MM.1S (cell line): ENCODE data around the gene TMEM258.

Source experiments
- DNase-seq: peaks from one replicate; pipeline ENCODE4 v3.0.0-alpha.2; 2015
- H2AFZ ChIP-seq: fragments of 300-600 bp; sonication (generic); 2 replicates; pipeline ENCODE4 v1.6.0; 2016; ENCODE audit warnings: antibody characterized with exemption, low read length
- H3F3A ChIP-seq: fragments of 300-600 bp; sonication (generic); 2 replicates; pipeline ENCODE4 v1.6.1; 2016; ENCODE audit warnings: mild to moderate bottlenecking, antibody characterized with exemption, low read length, moderate library complexity, mixed read lengths; ENCODE audit not compliant: insufficient read depth
- H3K27ac ChIP-seq: fragments of 300-600 bp; sonication (generic); 2 replicates; pipeline ENCODE4 v1.5.1; 2016; ENCODE audit warnings: mild to moderate bottlenecking, low read length
- H3K27me3 ChIP-seq: fragments of 300-600 bp; sonication (generic); replicated peaks from 2 replicates; pipeline ENCODE4 v1.6.0; 2016; ENCODE audit warnings: low read length; ENCODE audit not compliant: insufficient read depth
- H3K36me3 ChIP-seq: fragments of 300-600 bp; sonication (generic); replicated peaks from 2 replicates; pipeline ENCODE4 v1.6.1; 2016; ENCODE audit warnings: mild to moderate bottlenecking, low read length, mixed read lengths; ENCODE audit not compliant: insufficient read depth
- H3K4me1 ChIP-seq: fragments of 300-600 bp; sonication (generic); 2 replicates; pipeline ENCODE4 v1.6.1; 2016; ENCODE audit warnings: low read length, mixed read lengths
- H3K4me2 ChIP-seq: fragments of 300-600 bp; sonication (generic); 2 replicates; pipeline ENCODE4 v1.6.0; 2016; ENCODE audit warnings: low read depth, low read length
- H3K4me3 ChIP-seq: fragments of 300-600 bp; sonication (generic); 2 replicates; pipeline ENCODE4 v1.5.1; 2016; ENCODE audit warnings: low read length, mixed read lengths
- H3K79me2 ChIP-seq: fragments of 300-600 bp; sonication (generic); 2 replicates; pipeline ENCODE4 v1.6.1; 2016; ENCODE audit warnings: mixed run types, low read length, mixed read lengths
- H3K9ac ChIP-seq: fragments of 300-600 bp; sonication (generic); 2 replicates; pipeline ENCODE4 v1.6.1; 2016; ENCODE audit warnings: low read length, mixed read lengths
- H3K9me2 ChIP-seq: fragments of 300-600 bp; sonication (generic); replicated peaks from 2 replicates; pipeline ENCODE4 v1.6.1; 2016; ENCODE audit warnings: mild to moderate bottlenecking, low read length, mixed read lengths; ENCODE audit not compliant: insufficient read depth
- H3K9me3 ChIP-seq: fragments of 300-600 bp; sonication (generic); replicated peaks from 2 replicates; pipeline ENCODE4 v1.6.1; 2016; ENCODE audit warnings: mild to moderate bottlenecking, low read length, mixed read lengths; ENCODE audit not compliant: insufficient read depth
- H4K20me1 ChIP-seq: fragments of 300-600 bp; sonication (generic); 2 replicates; pipeline ENCODE4 v1.6.1; 2016; ENCODE audit warnings: mild to moderate bottlenecking, low read length, moderate library complexity, mixed read lengths; ENCODE audit not compliant: insufficient read depth
- EZH2 ChIP-seq: fragments of 300-600 bp; sonication (generic); optimal IDR thresholded peaks from 2 replicates; pipeline ENCODE3; 2017; ENCODE audit warnings: low read depth, mild to moderate bottlenecking, antibody characterized with exemption, low read length, mixed read lengths
- EZH2phosphoT487 ChIP-seq: fragments of 300-600 bp; sonication (generic); IDR thresholded peaks from 2 replicates; pipeline ENCODE4 v1.6.1; 2018; ENCODE audit warnings: antibody characterized with exemption, low read length
- TF ChIP-seq, protein P1 (sequence below): fragments of 300-600 bp; sonication (generic); IDR thresholded peaks from 2 replicates; pipeline ENCODE4 v1.5.1; 2016; ENCODE audit warnings: antibody characterized with exemption, low read length, mixed read lengths

TMEM258 gene

GRCh38 chr11:61780581-61781162 is 11.7 kb downstream of the TMEM258 start:
- no peaks in the 10 kb centered on the region for H3K36me3 ChIP-seq
- H3K27ac ChIP-seq = no peak overlapping the region
- no peak for TF ChIP-seq EZH2phosphoT487
- TF ChIP-seq, protein P1, sequence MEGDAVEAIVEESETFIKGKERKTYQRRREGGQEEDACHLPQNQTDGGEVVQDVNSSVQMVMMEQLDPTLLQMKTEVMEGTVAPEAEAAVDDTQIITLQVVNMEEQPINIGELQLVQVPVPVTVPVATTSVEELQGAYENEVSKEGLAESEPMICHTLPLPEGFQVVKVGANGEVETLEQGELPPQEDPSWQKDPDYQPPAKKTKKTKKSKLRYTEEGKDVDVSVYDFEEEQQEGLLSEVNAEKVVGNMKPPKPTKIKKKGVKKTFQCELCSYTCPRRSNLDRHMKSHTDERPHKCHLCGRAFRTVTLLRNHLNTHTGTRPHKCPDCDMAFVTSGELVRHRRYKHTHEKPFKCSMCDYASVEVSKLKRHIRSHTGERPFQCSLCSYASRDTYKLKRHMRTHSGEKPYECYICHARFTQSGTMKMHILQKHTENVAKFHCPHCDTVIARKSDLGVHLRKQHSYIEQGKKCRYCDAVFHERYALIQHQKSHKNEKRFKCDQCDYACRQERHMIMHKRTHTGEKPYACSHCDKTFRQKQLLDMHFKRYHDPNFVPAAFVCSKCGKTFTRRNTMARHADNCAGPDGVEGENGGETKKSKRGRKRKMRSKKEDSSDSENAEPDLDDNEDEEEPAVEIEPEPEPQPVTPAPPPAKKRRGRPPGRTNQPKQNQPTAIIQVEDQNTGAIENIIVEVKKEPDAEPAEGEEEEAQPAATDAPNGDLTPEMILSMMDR = no peak
- TF ChIP-seq EZH2 = no peak

DNA sequence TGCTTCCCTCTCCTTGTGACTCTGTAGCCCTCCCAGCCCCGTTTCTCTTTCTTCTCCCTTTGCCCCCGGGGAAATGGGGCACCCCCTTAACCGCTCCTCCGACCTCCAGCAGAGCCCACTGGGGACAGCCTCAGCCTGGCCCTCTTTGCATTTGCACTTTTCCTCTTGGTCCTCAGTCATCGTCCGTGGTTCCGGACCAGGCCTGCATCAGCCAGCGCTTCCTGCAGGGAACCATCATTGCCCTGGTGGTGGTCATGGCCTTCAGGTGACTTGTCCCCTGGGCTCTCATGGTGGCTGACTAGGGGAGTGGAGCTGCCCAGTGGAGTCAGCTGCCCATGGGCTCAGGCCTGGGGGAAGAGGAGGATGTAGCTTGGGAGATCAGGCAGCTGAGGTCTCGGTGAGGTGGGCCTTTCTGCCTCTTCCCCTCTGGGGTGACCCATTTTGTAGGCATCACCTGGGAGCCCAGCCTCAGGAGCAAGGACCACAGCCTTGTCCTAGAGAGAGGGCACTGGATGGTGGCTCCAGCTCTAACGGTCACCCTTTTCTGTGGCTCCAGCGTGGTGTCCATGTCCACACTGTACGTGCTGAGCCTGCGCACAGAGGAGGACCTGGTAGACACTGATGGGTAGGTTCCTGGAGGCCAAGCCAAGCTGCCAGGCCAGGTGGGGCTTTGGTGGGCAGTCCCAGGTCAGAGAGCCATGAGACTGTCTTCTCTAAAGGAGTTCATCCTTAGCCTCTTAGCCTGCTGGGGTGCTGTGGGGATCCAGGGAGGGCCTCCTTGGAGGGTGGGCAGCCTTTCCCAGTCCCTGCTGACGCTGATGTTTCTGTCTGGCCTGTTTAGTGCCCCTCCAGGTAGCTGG is 12.5 kb downstream of the TMEM258 start:
- H3K27ac ChIP-seq = no peak overlapping the region
- H2AFZ ChIP-seq = no peak overlapping the region
- TF ChIP-seq, protein P1 = no peak
- TF ChIP-seq EZH2 (no peak), EZH2phosphoT487 (no peak)
- H3K27me3 ChIP-seq = peaks cover 7% of the 10 kb centered on the region
- no peaks in the 10 kb centered on the region for H3K4me1 ChIP-seq
- no peak overlapping the region for H3K4me2 ChIP-seq
- no peaks in the 10 kb centered on the region for H3K9me2 ChIP-seq
- H3K36me3 ChIP-seq = no peaks in the 10 kb centered on the region
- H3F3A ChIP-seq = no peaks in the 10 kb centered on the region
- no peaks in the 10 kb centered on the region for H3K9me3 ChIP-seq
- no peak overlapping the region for H3K4me3 ChIP-seq
- H3K79me2 ChIP-seq = no peaks in the 10 kb centered on the region
- no peaks in the 10 kb centered on the region for H4K20me1 ChIP-seq
- no peak for DNase-seq
- no peak overlapping the region for H3K9ac ChIP-seq

More at GRCh38 chr11:61780581-61781162, 11.7 kb downstream of the TMEM258 start:
- Histone ChIP-seq H3K9me2 (no peaks in the 10 kb centered on the region), H3K4me1 (no peaks in the 10 kb centered on the region), H3F3A (no peaks in the 10 kb centered on the region), H3K9me3 (no peaks in the 10 kb centered on the region), H4K20me1 (no peaks in the 10 kb centered on the region), H3K79me2 (no peaks in the 10 kb centered on the region), H2AFZ (no peak overlapping the region), H3K27me3 (no peaks in the 10 kb centered on the region), H3K9ac (no peak overlapping the region), H3K4me3 (no peak overlapping the region), H3K4me2 (no peak overlapping the region)
- DNase-seq = no peak

- Histone ChIP-seq H3K79me2 (no peaks in the 10 kb centered on the region), H3K9ac (no peak overlapping the region), H3K4me2 (no peak overlapping the region), H3K36me3 (no peaks in the 10 kb centered on the region), H2AFZ (no peak overlapping the region), H3K27ac (no peak overlapping the region), H3K27me3 (peaks cover 11% of the 10 kb centered on the region), H3K4me3 (no peak overlapping the region), H3K4me1 (no peaks in the 10 kb centered on the region), H3F3A (no peaks in the 10 kb centered on the region), H3K9me3 (no peaks in the 10 kb centered on the region), H3K9me2 (no peaks in the 10 kb centered on the region), H4K20me1 (no peaks in the 10 kb centered on the region)
- TF ChIP-seq EZH2phosphoT487 (no peak), EZH2 (no peak)
- TF ChIP-seq, protein P1 = no peak
- no peak for DNase-seq
These were observed 13.3 kb downstream of the TMEM258 start for GRCh38 chr11:61778920-61779650.
